K562 (cell line): ENCODE results near the gene SCYGR1. TPM values are rescaled to one million over a fixed set of nuclear protein-coding genes. Genes with fewer than 3 reads are reported as not detected.

Source experiments
- ATAC-seq: fragments of 200-7000 bp; cut with Tn5 transposase; 3 replicates; pipeline ENCODE4 v1.9.1; 2020; ENCODE audit warnings: moderate library complexity
- BruUV-seq: library from RNA; stranded (reverse); fragments of 400-500 nt; replicated peaks from 2 replicates; lab custom pipeline; 2021; lab: Mats Ljungman, UMichigan
- CTCF ChIA-PET: fragments of 300-600 bp; formaldehyde crosslinking; extraction: SDS; loops from one replicate; lab custom pipeline; 2021; ENCODE audit warnings: low intra/inter-chr PET ratio; lab: Yijun Ruan, JAX
- POLR2A ChIA-PET: fragments of 300-600, 350-650 bp; sonication (Branson Sonifier 250); formaldehyde crosslinking; extraction: SDS; loops from one replicate; lab custom pipeline; 2021; ENCODE audit warnings: antibody characterized with exemption, inconsistent platforms; lab: Yijun Ruan, JAX
- DNase-seq, 4 experiments: peaks; one replicate each; pipeline versions ENCODE4 v3.0.0 to v3.0.0-alpha.2; 2011 to 2018; ENCODE audit warnings: low spot score in 3 of 4, mixed read lengths in 3 of 4; ENCODE audit errors: extremely low read depth in 1 of 4
- FAIRE-seq: peaks from 2 replicates; lab custom pipeline; 2011; peaks lifted over from hg19 to GRCh38; lab: Jason Lieb, UNC
- H2AFZ ChIP-seq: 2 replicates; pipeline ENCODE4 v1.6.0; 2011; ENCODE audit warnings: low read depth, low read length, control low read depth, inconsistent platforms
- H3K27ac ChIP-seq: fragments of 200-600 bp; 3 replicates; pipeline ENCODE4 v1.8.0; 2011; ENCODE audit warnings: low read depth, mild to moderate bottlenecking, control low read depth, inconsistent platforms, low read length, moderate library complexity, mixed read lengths; ENCODE audit errors: extremely low read depth
- H3K27me3 ChIP-seq, 2 experiments: fragments of 300-600 bp in 1 of 2; 2 replicates in 1 of 2; 3 replicates in 1 of 2; pipeline versions ENCODE4 v1.6.0 to v1.8.0; 2011; ENCODE audit warnings: inconsistent platforms in 2 of 2, low read length in 2 of 2, mild to moderate bottlenecking in 1 of 2, mixed read lengths in 1 of 2, moderate library complexity in 1 of 2; ENCODE audit not compliant: control insufficient read depth in 2 of 2, insufficient read depth in 2 of 2
- H3K36me3 ChIP-seq: fragments of 300-600 bp; 3 replicates; pipeline ENCODE4 v1.8.0; 2011; ENCODE audit warnings: mild to moderate bottlenecking, low read length, inconsistent platforms; ENCODE audit not compliant: control insufficient read depth, insufficient read depth
- H3K4me1 ChIP-seq, 2 experiments: fragments of 200-600 bp in 1 of 2; replicated peaks in 1 of 2; 2 replicates in 1 of 2; 3 replicates in 1 of 2; pipeline versions ENCODE4 v1.5.1 to v1.8.0; 2011; ENCODE audit warnings: inconsistent platforms in 2 of 2, low read length in 2 of 2, mild to moderate bottlenecking in 1 of 2, mixed read lengths in 1 of 2, moderate library complexity in 1 of 2; ENCODE audit not compliant: control insufficient read depth in 2 of 2, insufficient read depth in 2 of 2
- H3K4me2 ChIP-seq: 2 replicates; pipeline ENCODE4 v1.6.1; 2011; ENCODE audit warnings: low read length, control low read depth, inconsistent platforms, mixed read lengths; ENCODE audit not compliant: insufficient read depth
- H3K4me3 ChIP-seq: fragments of 200-600 bp; sonication (generic), shearing (Covaris generic); 2 replicates; pipeline ENCODE4 v1.5.1; 2016; ENCODE audit warnings: control low read depth, inconsistent platforms
- H3K79me2 ChIP-seq: fragments of 200-600 bp; 3 replicates; pipeline ENCODE4 v1.8.0; 2011; ENCODE audit warnings: low read length, inconsistent platforms; ENCODE audit not compliant: control insufficient read depth, insufficient read depth
- H3K9ac ChIP-seq, 2 experiments: 2 replicates each; pipeline versions ENCODE4 v1.6.0 to v1.6.1; 2011; ENCODE audit warnings: low read depth in 2 of 2, low read length in 2 of 2, control low read depth in 1 of 2, inconsistent platforms in 1 of 2, mild to moderate bottlenecking in 1 of 2, mixed read lengths in 1 of 2; ENCODE audit not compliant: insufficient read depth in 1 of 2
- H3K9me1 ChIP-seq: one replicate; pipeline ENCODE4 v1.6.0; 2011; ENCODE audit warnings: inconsistent platforms, mild to moderate bottlenecking, low read length, moderate library complexity; ENCODE audit not compliant: control insufficient read depth, insufficient read depth
- H3K9me3 ChIP-seq: replicated peaks from 2 replicates; pipeline ENCODE4 v1.5.1; 2011; ENCODE audit warnings: low read depth, low read length, inconsistent platforms; ENCODE audit not compliant: control insufficient read depth, insufficient read depth
- H4K20me1 ChIP-seq: replicated peaks from 2 replicates; pipeline ENCODE4 v1.6.1; 2011; ENCODE audit warnings: low read length, inconsistent platforms, mixed read lengths; ENCODE audit not compliant: control insufficient read depth, insufficient read depth
- GTF3C2 ChIP-seq: IDR thresholded peaks from 3 replicates; pipeline ENCODE4 v1.6.1; 2011; ENCODE audit warnings: borderline replicate concordance, mild to moderate bottlenecking, moderate library complexity; ENCODE audit not compliant: insufficient read length; ENCODE audit errors: extremely low read depth
- HNRNPL ChIP-seq: fragments of 200-400 bp; formaldehyde crosslinking; IDR thresholded peaks from 2 replicates; pipeline ENCODE4 v1.6.1; 2017; ENCODE audit warnings: low read depth, mild to moderate bottlenecking, low read length
- KLF10 ChIP-seq: fragments of 250-450 bp; sonication (Bioruptor Pico); IDR thresholded peaks from 2 replicates; pipeline ENCODE4 v1.6.1; 2021; ENCODE audit warnings: matching md5 sums
- SLC30A9 ChIP-seq: fragments of 250-450 bp; sonication (Bioruptor Pico); IDR thresholded peaks from 2 replicates; pipeline ENCODE4 v1.8.0; 2022; ENCODE audit warnings: mild to moderate bottlenecking, moderate library complexity
- TCF15 ChIP-seq: fragments of 250-450 bp; sonication (Bioruptor Pico); IDR thresholded peaks from 2 replicates; pipeline ENCODE4 v1.8.0; 2022; ENCODE audit warnings: moderate library complexity, mild to moderate bottlenecking, inconsistent platforms
- ZNF311 ChIP-seq: fragments of 250-450 bp; sonication (Bioruptor Pico); IDR thresholded peaks from 2 replicates; pipeline ENCODE4 v1.4.0; 2020; ENCODE audit warnings: mild to moderate bottlenecking, moderate library complexity
- ZNF354B ChIP-seq: fragments of 250-450 bp; sonication (Bioruptor Pico); IDR thresholded peaks from 2 replicates; pipeline ENCODE4 v1.4.0; 2020
- WGBS: fragments of 100-300 bp; shearing (Covaris generic); methylation state at CpG from one replicate; pipeline ENCODE4 v1.1.6; 2016; ENCODE audit warnings: low coverage, mixed read lengths; ENCODE audit not compliant: insufficient coverage; ENCODE audit errors: missing lambda C conversion rate; 5-methylcytosine and 5-hydroxymethylcytosine counted together
- in situ Hi-C: fragments of 300-500 bp; cut with MboI; formaldehyde crosslinking; loops from 4 replicates; pipeline ENCODE4 v1.15.0; 2018; ENCODE audit warnings: inconsistent platforms, mixed read lengths
- intact Hi-C: fragments of 100-400 bp; cut with micrococcal nuclease; formaldehyde crosslinking; loops from 2 replicates; pipeline ENCODE4 v1.14.2; 2022
- polyA plus RNA-seq, 8 experiments: library from polyadenylated mRNA; depleted of rRNA in 4 of 8; stranded (reverse) in 5 of 8; unstranded in 3 of 8; fragments of >200 nt; fragmentation: Nextera tagmentation in 2 of 8; fragmentation: Illumina TruSeq in 1 of 8; extraction: Ambion mirVana in 2 of 8; extraction: Trizol in 1 of 8; gene quantifications; 2 replicates each; pipeline versions ENCODE4 v1.2.1 to v1.2.3, GENCODE V29; 2011 to 2014; ENCODE audit warnings: inconsistent platforms in 1 of 8, missing spikeins in 1 of 8
- total RNA-seq, 7 experiments: library from RNA; depleted of rRNA in 6 of 7; stranded (reverse); fragments of >200 nt in 6 of 7; fragmentation: Illumina TruSeq in 2 of 7; extraction: Trizol in 2 of 7; gene quantifications; 2 replicates each; pipeline versions ENCODE4 v1.2.1 to v1.2.3, GENCODE V29; 2011 to 2021; ENCODE audit warnings: low replicate concordance in 1 of 7

SCYGR1 gene
- total and polyA plus RNA-seq, 9 of the 15 experiments (the other 6 are each of a cell fraction or from before 2014, with no cell fraction given): not detected

GRCh38 chr2:227370092-227370491 is 17.7 kb downstream of the SCYGR1 start:
- H3K27me3 ChIP-seq: no peaks in the 10 kb centered on the region; a peak in 1 of 5 replicates
- no peaks in the 10 kb centered on the region for H3K36me3 ChIP-seq
- no peaks in the 10 kb centered on the region; a peak in 2 of 5 replicates for H3K4me1 ChIP-seq
- DNase-seq: no peak
- no peaks in the 10 kb centered on the region for H3K9me1 ChIP-seq
- no peaks in the 10 kb centered on the region for H4K20me1 ChIP-seq
- in situ Hi-C loops: no loop called here
- no peaks in the 10 kb centered on the region for H3K9me3 ChIP-seq
- TF ChIP-seq KLF10 (CRISPR knock-in tag) (no peak), ZNF354B (no peak), TCF15 (no peak), GTF3C2 (no peak), HNRNPL (no peak), SLC30A9 (CRISPR knock-in tag) (no peak), ZNF311 (CRISPR knock-in tag) (no peak)
- H2AFZ ChIP-seq: no peak overlapping the region
- H3K4me2 ChIP-seq: no peak overlapping the region
- POLR2A ChIA-PET: interaction anchor here (0.6 kb wide), 1 partner anchor 496 kb away, joined by 3 read pairs; no protein-coding TSS in a partner anchor
- no TSS peak for BruUV-seq
- H3K27ac ChIP-seq: no peak overlapping the region
- no peak for ATAC-seq
- H3K79me2 ChIP-seq: no peaks in the 10 kb centered on the region
- intact Hi-C loops: no loop called here
- FAIRE-seq: no peak
- 23% methylated on average over 8 of the region's 8 CpGs for WGBS
- H3K4me3 ChIP-seq: no peak overlapping the region
- no peak overlapping the region for H3K9ac ChIP-seq
- CTCF ChIA-PET: no interaction called here
